Inflammatory macrophage (primary cell): Measurements from ENCODE around the gene ZNF557.
"Not testable (repeated sequence)": the region's sequence is repeated elsewhere in the genome, so short reads cannot be mapped to it uniquely, and the experiment has no call there.

Experiments
- DNase-seq, 2 donors: peaks; one replicate each; pipeline ENCODE4 v3.0.0-alpha.2; 2020 to 2022
- total RNA-seq, 18 experiments: gene quantifications; one replicate each; lab custom pipeline; 2026; ENCODE audit warnings: mixed read lengths in 6 of 18, inconsistent platforms in 2 of 18; lab: John Stamatoyannopoulos, UW

Gene ZNF557
- total RNA-seq: 7.8 to 39.4 (median 20.4) reads per million in 18 experiments

DNA sequence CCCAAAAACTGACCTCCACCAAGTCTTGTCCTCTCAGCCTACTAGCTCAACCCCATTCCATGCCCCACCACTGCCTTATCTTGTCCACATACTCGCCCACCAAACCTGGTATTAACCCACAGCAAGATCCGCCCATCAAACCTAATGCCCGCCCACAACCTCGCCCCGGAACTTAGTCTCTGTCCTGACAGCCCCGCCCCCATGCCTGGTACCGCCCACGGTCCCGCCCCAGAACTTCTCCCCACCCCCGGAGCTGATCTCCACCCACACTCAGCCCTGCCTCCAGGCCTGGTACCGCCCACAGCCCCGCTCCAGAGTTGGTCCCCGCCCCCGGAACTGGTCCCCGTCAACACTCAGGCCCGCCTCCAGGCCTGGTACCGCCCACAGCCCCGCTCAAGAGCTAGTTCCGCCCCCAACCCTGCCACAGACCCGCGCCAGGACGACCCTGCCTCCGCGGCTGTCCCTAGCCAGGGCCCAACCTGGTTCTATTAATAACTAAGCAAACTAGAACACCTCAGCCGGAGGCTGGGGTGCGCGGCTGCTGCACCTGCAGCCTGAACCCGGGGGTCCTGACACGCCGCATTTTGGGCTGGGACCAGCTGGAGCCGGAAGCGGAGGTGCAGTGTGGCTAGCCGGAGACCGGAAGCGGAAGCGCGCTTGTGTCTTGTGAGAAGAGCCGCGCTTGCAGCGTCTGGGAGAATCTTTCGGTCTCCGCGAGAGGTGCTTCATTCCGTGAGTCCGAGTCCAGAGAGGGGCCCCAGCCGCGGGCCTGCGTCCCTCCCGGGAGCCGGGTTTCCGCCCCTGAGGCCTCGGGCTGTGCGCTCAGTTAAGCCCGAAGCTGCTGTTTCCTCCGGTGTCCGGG, at the start of gene ZNF557:
Gene ZNF557, plus strand, starts transcription at position 662 of the 862 bp plus-strand sequence. CDS start 5,372 bp downstream, outside the sequence.
- peak; percentile 96 to 97 for DNase-seq

GRCh38 chr19:7021331-7021730, 48.2 kb upstream of the ZNF557 start, which contains the start of gene MBD3L2B:
Gene MBD3L2B (minus strand): TSS chr19:7021431. CDS start chr19:7021397, 34 bp downstream.
- DNase-seq: not testable (repeated sequence)

- DNase-seq: not testable (repeated sequence)
Measured at GRCh38 chr19:7028790-7029189, 40.7 kb upstream of the ZNF557 start.

- DNase-seq: not testable (repeated sequence)
Measured at GRCh38 chr19:7030278-7030677, 39.2 kb upstream of the ZNF557 start, which contains the start of gene MBD3L5. Gene MBD3L5 (plus strand): TSS chr19:7030578. CDS start chr19:7030612, 34 bp downstream.

GRCh38 chr19:7040079-7040478, 29.4 kb upstream of the ZNF557 start, which contains the start of gene MBD3L4:
Gene MBD3L4 (minus strand): TSS chr19:7040179. CDS start chr19:7040144, 35 bp downstream.
- not testable (repeated sequence) for DNase-seq

GRCh38 chr19:7041563-7041962, 27.9 kb upstream of the ZNF557 start:
- not testable (repeated sequence) for DNase-seq

DNA sequence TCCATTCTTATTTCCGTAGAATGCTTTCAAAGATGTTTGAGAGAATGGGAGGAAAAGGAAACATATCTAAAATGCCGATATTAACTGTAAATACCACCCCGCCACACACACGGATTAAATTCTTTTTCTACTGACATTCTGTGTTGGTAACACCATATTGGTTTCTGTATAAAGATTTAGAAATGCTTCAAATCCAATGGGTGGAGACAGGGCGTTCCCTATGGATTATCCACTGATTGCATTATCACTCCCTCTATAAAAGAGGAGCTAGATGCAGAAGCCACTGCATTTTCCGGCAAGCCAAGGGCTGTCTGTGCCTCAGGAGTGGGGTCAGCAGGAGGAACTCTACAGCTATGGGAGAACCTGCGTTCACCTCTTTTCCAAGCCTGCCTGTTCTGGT, 20.5 kb upstream of the ZNF557 start, which contains the start of gene MBD3L2:
Gene MBD3L2, plus strand, starts transcription at position 301 of the 400 bp plus-strand sequence. Its CDS starts 53 bp downstream, at position 354.
- not testable (repeated sequence) for DNase-seq

- not testable (repeated sequence) for DNase-seq
Measured at GRCh38 chr19:7051421-7051820, 18.1 kb upstream of the ZNF557 start.

DNA sequence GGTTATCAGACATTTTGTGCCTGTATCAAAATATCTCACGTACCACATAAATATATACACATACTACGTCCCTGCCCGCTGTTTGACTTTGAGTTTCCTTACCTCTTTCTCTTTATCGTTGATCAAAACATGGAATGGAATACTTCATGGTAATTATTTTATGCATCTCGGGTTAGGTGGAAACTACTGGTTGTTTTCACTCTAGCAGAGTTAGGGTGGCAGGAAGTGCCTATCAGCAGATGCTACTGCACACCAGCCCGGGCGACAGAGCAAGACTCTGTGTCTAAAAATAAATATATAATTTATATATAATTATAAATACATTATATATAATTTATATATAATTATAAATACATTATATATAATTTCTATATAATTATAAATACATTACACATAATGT, 16.6 kb upstream of the ZNF557 start:
- DNase-seq: not testable (repeated sequence)

- DNase-seq: not testable (repeated sequence)
Measured at GRCh38 chr19:7054635-7055368, 14.7 kb upstream of the ZNF557 start.

DNA sequence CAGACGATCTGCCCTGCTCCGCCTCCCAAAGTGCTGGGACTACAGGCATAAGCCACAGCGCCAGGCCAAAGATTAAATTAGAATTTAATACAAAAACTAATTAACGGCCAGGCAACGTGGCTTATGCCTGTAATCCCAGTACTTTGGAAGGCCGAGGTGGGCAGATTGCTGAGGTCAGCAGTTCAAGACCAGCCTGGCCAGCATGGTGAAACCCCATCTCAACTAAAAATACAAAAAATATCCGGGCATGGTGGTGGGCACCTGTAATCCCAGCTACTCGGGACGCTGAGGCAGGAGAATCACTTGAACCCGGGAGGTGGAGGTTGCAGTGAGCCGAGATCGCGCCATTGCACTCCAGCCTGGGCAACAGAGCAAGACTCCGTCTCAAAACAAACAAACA, 13.8 kb upstream of the ZNF557 start:
- DNase-seq: not testable (repeated sequence)

- not testable (repeated sequence) for DNase-seq
Measured at GRCh38 chr19:7056371-7056770, 13.1 kb upstream of the ZNF557 start.

DNA sequence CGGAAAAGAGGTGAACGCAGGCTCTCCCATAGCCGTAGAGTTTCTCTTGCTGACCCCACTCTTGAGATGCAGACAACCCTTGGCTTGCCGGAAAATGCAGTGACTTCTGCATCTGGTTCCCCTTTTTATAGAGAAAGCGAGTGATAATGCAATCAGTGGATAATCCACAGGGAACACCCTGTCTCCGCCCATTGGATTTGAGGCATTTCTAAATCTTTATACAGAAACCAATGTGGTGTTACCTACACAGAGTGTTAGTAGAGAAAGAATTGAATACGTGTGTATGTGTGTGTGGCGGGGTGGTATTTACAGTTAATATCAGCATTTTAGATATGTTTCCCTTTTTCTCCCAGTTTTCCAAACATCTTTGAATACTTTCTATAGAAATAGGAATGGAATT, 10.9 kb upstream of the ZNF557 start, which contains the start of gene MBD3L3:
Gene MBD3L3, minus strand, starts transcription at position 101 of the 400 bp plus-strand sequence. Its CDS starts 71 bp downstream, at position 30.
- DNase-seq: not testable (repeated sequence)

DNA sequence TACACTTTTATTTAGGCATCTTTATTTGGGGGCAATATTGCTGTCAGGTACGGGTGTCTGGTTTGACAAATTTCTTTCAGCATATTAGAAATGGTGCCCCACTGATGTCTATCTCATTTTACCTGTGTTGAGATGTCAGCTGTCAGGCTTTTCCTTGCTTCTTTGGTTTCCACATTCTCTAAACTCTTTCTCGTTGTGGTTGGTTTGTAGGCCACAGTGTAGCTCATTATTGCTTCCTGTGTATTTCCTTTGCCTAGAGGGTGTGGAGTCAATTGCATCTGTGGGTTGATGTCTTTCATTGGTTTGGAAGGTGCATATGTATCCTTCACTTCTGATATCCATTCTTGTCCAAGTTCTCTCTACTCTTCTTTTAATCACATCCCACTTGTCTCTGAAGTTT, 9.5 kb upstream of the ZNF557 start:
- not testable (repeated sequence) for DNase-seq

GRCh38 chr19:7063339-7063738, 6.2 kb upstream of the ZNF557 start:
- DNase-seq: no peak

- no peak for DNase-seq
Measured at GRCh38 chr19:7063764-7064418, 5.6 kb upstream of the ZNF557 start.

DNA sequence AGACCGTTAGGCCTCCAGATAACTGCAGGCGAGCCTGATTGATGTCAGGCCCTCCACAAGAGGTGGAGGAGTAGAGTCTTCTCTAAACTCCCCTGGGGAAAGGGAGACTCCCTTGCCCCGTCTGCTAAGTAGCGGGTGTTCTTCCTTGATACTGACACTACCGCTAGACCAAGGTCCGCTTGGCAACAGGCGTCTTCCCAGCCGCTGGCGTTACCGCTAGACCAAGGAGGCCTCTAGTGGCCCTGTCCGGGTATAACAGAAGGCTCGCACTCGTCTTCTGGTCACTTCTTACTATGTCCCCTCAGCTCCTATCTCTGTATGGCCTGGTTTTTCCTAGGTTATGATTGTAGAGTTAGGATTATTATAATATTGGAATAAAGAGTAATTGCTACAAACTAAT, 2.4 kb upstream of the ZNF557 start:
- peak in 1 of 2 donors; percentile 21 for DNase-seq

DNA sequence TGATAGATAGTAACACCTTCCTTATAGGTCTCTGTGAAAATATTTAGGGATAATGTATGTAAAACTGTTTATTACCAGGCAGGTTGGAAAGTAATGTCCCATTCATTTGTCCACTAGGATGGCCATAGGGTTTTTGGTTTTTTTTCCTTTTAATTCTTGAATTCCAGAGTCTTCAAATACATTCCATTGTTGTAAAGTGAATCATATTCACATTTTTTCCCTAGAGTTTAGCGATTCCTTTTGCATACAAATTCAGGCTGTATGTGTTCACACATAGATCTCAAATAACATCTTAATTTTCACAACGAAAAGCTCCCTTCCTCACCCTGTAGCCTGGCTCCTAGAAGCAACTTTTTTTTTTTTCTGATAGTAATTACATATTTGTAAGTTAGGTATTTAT, 1.8 kb upstream of the ZNF557 start:
- no peak for DNase-seq

GRCh38 chr19:7068599-7068998, 904 bp upstream of the ZNF557 start:
- no peak for DNase-seq

DNA sequence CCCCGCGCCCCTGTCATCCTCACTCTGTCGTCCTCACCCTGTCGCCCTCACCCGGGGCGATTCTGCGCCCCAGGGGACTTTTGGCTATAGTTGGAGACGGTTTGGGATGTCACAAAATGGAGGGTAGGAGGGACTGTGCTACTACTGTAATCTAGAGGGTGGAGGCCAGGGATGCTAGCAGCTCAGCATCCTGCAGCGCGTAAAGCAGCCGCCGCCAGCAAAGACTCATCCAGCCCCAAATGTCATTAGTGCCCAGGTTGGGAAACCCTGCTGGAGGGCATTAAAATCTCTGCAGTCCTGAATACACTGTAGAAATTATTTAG, 362 bp downstream of the ZNF557 start:
- no peak for DNase-seq

DNA sequence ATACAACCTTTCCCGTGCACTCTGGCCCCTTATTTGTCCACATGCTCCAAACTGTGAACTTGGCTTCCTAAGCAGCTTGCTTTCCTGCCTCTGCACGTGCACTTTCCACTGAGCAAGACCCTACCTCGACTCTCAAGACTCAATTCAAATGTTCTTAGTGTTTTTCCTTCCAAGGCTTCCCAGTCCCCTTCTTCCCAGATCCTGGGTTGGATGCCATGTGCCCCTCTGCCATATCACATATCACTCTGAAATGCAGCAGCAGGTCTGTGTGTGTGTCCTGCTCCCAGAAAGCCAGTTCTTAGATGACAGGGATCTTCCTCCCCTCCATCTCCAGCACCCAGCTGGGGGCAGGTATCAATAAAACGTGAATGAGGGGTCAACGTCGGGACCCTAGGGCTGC, 3.0 kb downstream of the ZNF557 start:
- DNase-seq: no peak

DNA sequence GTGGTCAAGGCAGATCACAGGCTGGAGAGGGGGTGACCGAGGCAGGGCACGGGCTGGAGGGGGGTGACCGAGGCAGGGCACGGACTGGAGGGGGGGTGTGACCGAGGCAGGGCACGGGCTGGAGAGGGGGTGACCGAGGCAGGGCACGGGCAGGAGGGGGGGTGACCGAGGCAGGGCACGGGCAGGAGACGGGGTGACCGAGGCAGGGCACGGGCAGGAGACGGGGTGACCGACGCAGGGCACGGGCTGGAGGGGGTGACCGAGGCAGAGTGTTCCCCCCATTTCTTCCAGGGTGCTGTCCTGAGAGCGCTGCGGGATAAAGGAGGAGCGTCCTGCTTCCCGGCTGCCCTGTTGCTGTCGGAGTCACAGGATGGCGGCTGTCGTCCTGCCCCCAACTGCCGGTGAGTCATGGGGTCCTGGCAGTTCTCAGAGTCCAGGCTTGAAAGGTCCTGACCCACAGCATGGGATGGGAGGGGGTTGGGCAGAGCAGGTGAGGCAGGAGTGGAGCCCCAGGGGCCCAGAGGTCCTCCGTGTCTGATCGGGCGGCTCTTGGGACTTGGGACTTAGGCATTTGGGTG, 5.3 kb downstream of the ZNF557 start:
- no peak for DNase-seq
